Activated CD4-positive, alpha-beta T cell treated with anti-CD3 and anti-CD28 coated beads, Interleukin-2, amount 50 U/mL, for 16 hours (primary cell): ENCODE measurements around the gene FOLR2.
A peak's percentile ranks its signal among the peaks of the same experiment; 100 is the strongest.
"Not testable (repeated sequence)": the region's sequence is repeated elsewhere in the genome, so short reads cannot be mapped to it uniquely, and the experiment has no call there.

Experiments used
- DNase-seq: peaks from one replicate; pipeline ENCODE4 v3.0.0-alpha.2; 2020

Gene FOLR2

DNA sequence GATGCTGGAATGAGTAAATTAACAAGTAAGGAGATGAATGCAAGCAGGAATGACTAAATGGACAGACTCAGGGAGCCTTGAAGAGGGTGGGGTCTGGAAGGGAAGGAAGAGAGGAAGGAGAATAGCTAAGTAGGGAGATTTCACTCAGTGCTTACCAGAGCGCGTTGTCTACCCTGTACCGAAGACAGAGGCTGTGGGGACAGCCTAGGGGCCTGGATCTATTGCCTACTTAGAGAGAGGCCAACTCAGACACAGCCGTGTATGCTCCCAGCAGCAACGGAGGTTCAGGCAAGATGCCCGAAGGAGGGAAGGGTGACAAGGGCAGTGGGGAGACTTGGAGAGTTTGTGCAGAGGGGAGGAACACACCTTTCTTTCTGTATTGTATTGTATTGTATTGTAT, at the start of gene FOLR2:
TSS of gene FOLR2 (plus strand) at position 157 of the 400 bp plus-strand sequence. CDS start 1,791 bp downstream, outside the sequence.
- no peak for DNase-seq

DNA sequence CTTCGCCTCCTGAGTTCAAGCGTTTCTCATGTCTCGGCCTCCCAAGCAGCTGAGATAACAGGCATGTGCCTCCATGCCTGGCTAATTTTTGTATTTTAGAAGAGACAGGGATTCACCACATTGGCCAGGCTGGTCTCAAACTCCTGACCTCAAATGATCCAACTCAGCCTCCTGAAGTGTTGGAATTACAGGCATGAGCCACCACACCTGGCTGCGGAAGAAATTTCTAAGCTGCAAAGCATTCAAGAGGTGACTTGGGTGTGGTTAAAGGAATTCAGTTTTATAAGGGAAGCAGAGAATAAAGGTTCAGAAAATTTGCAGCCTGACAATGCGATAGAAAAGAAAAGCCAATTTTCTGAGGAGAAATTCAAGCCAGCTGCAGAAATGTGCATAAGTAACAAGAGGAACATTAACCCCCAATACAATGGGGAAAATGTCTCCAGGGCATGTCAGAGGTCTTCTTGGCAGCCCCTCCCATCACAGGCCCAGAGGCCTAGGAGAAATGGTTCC, 47.5 kb upstream of the FOLR2 start:
- DNase-seq = not testable (repeated sequence)

DNA sequence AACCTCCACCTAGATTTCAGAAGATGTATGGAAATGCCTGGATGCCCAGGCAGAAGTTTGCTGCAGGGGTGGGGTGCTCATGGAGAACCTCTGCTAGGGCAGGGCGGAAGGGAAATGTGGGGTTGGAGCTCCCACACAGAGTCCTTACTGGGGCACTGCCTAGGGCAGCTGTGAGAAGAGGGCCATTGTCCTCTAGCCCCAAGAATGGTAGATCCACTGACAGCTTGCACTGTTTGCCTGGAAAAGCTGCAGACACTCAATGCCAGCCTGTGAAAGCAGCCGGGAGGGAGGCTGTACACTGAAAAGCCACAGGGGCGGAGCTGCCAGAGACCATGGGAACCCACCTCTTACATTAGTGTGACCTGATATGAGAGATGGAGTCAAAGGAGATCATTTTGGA, 46.8 kb upstream of the FOLR2 start:
- not testable (repeated sequence) for DNase-seq

DNA sequence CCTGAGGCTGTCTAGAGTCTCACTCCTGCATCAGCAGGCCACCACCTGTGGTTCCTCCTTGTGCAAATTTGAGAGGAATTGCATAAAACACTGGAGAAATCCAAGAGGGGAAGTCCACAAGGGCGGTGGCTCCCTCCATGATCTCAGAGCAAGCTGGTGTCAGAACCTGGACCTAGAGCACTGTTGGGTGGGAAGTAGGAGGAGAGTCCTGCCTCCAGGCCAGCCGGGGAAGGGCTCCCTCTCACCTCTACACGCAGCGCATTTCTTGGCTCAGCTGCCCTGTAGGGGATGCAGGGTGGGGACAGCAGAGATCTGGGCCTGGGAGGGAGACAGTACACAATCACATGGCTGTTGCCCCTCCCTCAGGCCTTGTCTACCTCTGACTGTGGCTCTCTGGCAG, 44.6 kb upstream of the FOLR2 start:
- DNase-seq = not testable (repeated sequence)

DNA sequence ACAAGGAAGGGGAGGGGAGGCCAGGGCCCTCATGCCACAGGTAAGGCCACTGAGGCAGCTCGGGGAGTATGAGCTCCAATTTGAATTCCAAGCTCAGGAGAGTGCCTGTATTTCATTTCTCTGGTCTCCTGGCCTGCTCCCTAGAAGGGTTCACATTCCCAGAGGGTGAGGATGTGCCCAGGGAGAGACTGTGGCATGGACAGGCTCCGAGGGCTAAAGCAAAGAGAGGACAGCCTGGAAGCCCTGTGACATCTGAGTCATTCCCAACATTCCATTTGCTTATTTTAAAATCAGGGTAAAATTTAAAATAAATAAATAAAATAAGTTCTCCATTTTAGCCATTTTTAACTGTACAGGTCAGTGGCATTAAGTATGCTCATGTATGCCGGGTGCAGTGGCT, 43.3 kb upstream of the FOLR2 start:
- DNase-seq = no peak

DNA sequence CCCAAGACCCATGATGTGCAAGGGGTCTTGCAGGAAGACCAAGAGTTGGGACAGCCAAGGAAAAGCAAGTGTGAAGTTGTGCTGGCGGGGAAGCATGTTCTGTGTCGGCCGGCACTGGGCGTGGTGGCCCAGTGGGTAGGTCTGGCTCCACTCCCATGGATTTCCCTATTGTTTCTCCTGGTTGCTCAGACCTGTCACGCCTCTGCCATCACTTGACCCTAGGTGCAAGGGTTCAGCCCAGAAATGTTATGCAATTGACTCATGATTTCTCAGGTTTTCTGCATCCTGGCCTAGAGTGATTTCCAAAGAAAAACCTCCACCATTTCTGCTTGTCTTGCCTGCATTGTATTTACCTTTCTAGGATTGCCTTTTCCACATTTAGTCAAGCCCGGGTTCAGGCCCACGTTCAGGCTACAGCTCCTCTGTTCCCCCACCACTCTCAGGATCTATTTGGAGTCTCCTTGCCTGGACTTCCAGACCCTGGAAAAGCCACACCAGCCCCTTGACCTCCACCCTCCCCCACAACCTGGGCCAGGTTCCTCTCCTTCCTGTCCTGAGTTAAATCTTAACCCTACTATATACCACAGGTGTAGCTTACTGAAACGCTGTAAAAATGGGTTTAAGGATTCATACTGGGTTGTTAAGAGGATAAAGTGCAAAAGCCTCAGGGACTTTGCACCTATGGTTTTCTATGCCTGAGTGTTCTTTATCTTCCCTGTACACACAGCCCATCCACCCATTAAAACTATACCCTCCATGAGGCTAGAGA, 42.1 kb upstream of the FOLR2 start:
- DNase-seq = no peak

DNA sequence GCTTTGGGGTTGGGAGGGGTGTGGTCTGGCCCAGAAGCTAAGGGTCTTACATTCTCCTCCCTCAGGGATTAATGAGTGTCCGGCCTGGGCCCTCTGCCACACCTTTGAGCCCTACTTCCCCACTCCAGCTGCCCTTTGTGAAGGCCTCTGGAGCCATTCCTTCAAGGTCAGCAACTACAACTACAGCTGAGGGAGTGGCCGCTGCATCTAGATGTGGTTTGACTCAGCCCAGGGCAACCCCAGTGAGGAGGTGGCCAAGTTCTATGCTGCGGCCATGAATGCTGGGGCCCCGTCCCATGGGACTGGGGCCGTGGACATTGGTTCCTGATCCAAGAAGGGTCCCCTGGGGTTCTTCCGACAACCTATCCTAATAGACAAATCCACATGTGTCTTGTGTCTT, 38.9 kb upstream of the FOLR2 start:
- no peak for DNase-seq

DNA sequence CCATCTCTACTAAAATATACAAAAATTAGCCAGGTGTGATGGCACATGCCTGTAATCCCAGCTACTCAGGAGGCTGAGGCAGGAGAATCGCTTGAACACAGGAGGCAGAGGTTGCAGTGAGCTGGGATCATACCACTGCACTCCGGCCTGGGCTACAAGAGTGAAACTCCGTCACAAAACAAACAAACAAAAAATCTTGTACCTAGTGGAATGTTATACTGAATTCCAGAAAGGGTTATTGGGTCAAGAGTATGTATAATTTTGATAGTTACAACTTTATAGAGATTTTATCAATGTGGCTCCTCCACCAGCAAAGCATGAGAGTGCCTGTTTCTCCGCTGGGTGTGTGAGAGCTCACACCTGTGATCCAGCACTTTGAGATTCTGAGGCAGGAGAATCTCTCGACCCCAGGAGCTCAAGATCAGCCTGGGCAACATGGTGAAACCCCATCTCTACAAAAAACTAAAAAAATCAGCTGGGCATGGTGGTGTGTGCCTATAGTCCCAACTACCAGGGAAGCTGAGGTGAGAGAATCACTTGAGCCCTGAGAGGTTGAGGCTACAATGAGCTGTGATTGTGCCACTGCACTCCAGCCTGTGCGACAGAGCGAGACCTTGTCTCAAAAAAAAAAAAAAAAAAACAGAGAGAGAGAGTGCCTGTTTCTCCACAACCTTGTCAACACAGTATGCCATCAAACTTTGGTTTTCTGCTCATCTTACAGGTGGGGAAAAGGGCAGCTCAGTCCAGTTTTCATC, 37.4 kb upstream of the FOLR2 start:
- no peak for DNase-seq

DNA sequence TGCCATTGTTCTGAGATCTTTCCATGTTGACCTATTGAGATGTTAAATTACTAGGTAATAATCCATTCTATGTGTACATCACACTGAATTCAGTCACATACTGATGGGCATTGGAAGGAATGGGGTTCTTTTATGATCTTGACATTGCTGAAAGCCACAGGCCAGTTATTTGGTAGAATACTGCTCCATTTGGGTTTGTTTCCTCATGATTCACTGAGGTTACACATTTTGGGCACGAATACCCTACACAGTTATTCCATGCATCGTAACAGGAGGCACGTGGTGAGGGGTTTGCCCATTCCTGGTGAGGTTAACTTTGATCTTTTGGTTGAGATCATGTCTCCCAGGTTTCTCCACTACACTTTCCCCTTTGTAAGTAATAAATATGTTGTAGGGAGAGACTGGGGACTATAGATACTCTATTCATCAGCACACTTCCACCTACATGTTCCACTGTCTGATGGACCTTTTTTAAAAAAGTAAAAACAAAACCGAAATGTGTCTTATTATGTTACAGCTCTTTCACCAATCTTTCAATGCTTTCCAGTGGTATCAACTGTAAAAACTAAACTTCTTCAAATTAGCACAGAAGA, 36.7 kb upstream of the FOLR2 start:
- DNase-seq = peak; percentile 8

DNA sequence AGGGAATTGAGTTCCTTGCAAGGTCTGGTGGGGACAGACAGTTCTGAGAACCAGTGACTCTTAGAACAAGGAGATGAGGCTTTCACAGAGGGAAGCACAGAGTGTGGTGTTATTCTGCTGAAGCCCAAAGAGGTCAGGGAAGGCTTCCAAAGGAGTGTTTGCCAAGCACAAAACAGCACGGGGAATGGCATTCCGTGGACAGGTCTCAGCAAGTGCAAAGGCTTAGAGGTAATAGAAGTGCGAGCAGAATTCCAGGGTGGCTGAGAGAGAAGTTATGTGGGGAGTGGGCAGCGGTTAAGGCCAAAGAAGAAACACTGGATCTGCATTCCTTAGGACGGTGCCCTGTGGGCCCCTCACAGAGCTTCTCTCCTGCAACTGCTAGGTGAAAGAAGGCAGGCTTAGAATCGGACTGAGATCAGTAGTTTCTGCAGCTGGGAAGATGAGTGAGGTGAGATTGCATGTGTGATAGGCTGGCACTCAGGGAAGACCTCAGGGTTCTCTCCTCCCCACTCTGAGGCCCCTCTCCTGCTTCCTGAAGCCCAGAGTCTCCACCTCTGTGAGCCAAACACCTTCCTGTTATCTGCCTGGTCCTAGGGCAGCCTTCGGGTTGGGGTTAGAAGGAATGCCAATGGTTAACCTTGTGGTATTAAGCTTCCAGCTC, 35.6 kb upstream of the FOLR2 start:
- DNase-seq = not testable (repeated sequence)

DNA sequence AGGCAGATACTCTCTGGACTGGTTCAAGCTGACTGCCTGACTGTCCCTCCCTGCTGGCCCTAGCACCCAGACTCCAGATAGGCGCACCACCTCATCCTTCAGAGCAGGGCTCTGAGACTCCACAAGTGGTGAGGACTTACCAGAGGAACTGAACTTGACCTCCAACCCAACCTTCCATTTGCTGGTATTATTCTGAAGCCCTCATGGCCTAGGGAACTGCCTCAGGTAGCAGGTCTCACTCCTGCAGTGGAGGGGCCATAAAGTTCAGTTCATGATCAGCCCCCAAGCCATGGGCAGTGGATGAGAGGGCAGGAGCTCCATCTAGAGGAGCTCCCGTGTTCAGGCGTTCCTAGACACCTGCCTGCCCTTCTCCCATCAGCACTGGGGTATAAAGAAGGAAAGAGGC, 35.0 kb upstream of the FOLR2 start:
- DNase-seq = not testable (repeated sequence)

DNA sequence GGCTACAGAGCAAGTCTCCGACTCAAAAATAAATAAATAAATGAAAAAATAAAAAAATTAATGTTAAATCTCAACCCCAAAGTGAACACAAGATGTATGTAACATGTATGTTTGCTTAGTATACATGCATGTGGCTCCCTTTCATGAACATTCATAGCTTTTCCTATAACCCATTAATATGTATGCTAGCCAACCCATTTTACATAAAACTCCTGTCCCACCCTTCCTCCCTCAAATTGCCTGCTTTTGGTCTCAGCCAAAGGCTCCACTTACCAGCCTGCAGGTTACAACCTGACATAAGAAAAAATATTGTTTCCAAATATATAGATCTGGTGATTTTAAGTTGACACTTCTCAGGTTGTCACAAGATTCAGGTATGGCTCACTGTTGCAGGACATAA, 28.3 kb upstream of the FOLR2 start:
- DNase-seq = no peak

DNA sequence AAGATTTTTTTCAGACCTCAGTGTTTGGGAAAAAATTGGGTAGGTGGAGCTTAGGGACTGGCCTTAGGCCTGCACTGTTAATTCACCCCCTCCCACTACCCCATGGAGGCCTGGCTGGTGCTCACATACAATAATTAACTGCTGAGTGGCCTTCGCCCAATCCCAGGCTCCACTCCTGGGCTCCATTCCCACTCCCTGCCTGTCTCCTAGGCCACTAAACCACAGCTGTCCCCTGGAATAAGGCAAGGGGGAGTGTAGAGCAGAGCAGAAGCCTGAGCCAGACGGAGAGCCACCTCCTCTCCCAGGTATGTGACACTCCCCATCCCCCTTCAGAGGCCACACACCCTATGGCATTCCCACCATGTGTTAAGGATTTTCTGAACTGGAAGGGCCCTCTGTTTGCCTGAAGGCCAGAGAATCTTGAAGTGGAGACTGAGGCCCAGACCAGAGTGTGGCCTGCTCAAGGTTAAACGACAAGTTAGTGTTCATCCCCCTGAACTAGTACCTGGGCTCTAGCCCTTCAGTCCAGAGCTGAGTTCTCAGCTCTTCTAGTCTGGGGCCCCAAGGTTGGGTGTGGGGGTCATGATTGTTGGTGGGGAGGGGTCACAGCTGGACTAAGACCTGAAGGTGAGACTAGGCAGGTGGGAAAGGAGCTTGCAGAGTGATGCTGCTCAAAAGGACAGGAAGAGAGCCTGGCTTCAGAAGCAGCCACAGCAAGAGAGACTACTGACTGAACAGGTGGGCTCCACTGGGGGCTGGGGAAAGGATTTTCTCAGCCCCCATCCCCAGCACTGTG, 26.9 kb upstream of the FOLR2 start:
- DNase-seq = no peak

DNA sequence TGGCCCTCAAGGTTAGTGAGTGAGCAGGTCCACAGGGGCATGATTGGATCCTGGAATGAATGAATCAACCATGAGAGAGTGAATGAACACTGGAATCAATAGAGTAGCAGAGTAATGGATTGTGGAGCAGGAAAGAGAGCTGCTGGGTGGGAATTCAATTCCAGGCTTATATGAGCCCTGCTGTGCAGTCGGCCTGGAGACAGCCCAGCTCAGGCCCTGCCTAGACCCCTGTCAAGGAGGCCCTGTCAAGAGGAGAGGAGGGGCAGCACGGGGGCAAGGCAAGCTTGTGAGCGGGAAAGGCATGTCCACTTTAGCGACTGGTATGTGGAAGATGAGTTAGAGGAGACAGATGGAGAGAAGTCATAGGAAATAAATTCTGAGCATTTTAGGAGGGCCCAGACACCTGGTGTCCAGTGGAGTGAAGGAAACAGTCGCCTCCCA, 25.9 kb upstream of the FOLR2 start:
- no peak for DNase-seq

DNA sequence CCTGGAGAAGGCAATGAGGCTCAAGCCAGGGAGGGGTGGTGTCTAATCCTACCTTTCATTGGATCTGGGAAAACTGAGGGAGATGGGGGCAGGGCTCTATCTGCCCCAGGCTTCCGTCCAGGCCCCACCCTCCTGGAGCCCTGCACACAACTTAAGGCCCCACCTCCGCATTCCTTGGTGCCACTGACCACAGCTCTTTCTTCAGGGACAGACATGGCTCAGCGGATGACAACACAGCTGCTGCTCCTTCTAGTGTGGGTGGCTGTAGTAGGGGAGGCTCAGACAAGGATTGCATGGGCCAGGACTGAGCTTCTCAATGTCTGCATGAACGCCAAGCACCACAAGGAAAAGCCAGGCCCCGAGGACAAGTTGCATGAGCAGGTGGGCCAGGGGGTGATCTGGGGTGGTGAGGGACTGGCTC, 24.6 kb upstream of the FOLR2 start, which contains the start of gene FOLR1:
TSS of gene FOLR1 (plus strand) at position 180 of the 421 bp plus-strand sequence. CDS start at position 214, 34 bp downstream.
- DNase-seq = no peak

DNA sequence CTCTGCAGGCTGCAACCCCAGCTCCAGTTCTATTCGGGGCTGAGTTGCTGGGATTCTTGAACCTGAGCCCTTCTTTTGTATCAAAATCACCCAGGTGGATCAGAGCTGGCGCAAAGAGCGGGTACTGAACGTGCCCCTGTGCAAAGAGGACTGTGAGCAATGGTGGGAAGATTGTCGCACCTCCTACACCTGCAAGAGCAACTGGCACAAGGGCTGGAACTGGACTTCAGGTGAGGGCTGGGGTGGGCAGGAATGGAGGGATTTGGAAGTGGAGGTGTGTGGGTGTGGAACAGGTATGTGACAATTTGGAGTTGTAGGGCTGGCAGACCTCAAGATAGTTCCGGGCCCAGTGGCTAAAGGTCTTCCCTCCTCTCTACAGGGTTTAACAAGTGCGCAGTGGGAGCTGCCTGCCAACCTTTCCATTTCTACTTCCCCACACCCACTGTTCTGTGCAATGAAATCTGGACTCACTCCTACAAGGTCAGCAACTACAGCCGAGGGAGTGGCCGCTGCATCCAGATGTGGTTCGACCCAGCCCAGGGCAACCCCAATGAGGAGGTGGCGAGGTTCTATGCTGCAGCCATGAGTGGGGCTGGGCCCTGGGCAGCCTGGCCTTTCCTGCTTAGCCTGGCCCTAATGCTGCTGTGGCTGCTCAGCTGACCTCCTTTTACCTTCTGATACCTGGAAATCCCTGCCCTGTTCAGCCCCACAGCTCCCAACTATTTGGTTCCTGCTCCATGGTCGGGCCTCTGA, 20.9 kb upstream of the FOLR2 start:
- no peak for DNase-seq

DNA sequence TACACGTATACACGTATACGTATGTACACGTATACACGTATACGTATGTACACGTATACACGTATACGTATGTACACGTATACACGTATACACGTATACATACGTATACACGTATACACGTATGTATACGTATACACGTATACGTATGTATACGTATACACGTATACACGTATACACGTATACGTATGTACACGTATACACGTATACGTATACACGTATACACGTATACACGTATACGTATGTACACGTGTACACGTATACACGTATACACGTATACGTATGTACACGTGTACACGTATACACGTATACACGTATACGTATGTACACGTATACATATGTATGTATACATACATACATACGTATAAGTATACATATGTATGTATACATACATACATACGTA, 15.1 kb upstream of the FOLR2 start:
- not testable (repeated sequence) for DNase-seq

DNA sequence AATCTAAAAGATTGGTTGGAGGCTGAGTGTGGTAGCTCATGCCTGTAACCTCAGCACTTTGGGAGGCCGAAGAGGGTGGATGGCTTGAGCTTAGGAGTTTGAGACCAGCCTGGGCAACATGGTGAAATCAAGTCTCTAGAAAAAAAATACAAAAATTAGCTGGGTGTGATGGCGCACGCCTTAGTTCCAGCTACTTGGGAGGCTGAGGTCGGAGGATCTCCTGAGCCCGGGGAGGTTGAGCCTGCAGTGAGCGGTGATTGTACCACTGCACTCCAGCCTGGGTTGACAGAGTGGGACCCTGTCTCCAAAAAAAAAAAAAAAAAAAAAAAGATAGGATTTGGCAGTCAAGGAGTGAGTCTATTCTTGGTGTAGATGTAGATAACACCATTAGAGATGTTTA, 14.0 kb upstream of the FOLR2 start:
- DNase-seq = no peak

DNA sequence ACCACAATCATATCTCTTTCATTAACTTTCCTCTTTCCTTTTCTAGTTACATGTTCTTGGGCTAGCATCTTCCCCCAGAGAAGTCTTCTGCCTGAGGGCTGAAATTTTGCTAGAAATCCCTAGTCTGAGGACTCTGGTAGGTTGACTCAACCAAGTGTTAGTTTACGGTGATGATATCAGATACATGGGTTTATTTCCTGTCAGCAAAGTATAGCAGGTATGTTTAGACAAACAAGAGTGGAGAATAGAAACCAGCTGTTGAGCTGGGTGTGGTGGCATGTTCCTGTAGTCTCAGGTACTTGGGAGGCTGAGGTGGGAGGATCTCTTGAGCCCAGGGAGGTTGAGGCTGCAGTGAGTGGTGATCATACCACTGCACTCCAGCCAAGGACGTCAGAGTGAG, 13.4 kb upstream of the FOLR2 start:
- DNase-seq = no peak

DNA sequence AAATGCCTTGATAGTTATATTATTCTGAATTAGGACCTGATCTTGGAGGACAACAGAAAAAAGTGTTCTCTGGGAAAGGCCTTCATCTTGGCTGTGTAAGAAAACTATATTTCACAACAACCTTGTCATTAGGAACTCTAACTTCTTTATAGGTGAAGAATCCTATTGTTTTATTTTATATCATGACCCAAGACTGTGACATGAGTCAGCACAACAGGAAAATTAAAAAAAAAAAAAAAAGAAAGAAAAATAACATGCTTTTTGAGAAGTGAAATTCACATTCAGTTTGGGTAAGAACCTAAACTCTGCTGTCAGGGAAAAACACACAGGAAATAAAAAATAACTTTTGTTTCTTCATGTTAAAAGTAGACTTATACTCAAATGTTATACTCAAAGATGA, 11.7 kb upstream of the FOLR2 start:
- no peak for DNase-seq

DNA sequence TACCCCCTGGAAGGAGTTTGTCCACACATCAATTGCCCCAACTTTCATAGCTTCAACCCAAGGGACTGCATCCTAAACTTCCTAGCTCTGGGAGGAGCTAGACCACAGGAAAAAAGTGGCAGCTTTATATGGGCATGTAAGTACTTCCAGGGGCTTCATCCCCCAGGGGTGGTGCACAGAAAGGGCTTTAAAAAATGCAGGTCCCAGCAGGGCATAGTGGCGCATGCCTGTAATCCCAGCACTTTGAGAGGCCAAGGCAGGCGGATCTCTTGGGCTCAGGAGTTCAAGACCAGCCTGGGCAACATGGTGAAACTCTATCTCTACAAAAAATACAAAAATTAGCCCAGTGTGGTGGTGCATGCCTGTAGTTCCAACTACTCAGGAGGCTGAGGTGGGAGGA, 9.8 kb upstream of the FOLR2 start:
- not testable (repeated sequence) for DNase-seq
